Upper lobe of left lung (tissue), 6 donors: ENCODE measurements around the gene TRIM15. TPM values are rescaled to one million over a fixed set of nuclear protein-coding genes. Genes with fewer than 3 reads are reported as not detected.

Experiments
- ATAC-seq, 2 donors: fragments of 200-7000 bp; cut with Tn5 transposase; one replicate each; pipeline ENCODE4 v1.9.1; 2022; ENCODE audit warnings: mild to moderate bottlenecking in 2 of 2, moderate library complexity in 2 of 2; ENCODE audit not compliant: low FRiP score in 2 of 2
- DNase-seq, 2 donors: peaks; one replicate each; pipeline ENCODE4 v3.0.0-alpha.2; 2019 to 2020
- H3K27ac ChIP-seq, 4 donors: fragments of 200-600 bp; sonication (generic); one replicate each; pipeline ENCODE4 v1.5.1; 2016 to 2019
- H3K27me3 ChIP-seq, 4 donors: fragments of 200-600 bp; sonication (generic); one replicate each; pipeline ENCODE4 v1.5.1; 2017 to 2019
- H3K36me3 ChIP-seq, 4 donors: fragments of 200-600 bp; sonication (generic); one replicate each; pipeline ENCODE4 v1.5.1; 2016 to 2019
- H3K4me1 ChIP-seq, 4 donors: fragments of 200-600 bp; sonication (generic); one replicate each; pipeline ENCODE4 v1.5.1; 2018 to 2019
- H3K4me3 ChIP-seq, 4 donors: fragments of 200-600 bp; sonication (generic); one replicate each; pipeline ENCODE4 v1.5.1; 2017 to 2019; ENCODE audit warnings: mild to moderate bottlenecking in 2 of 4, moderate library complexity in 1 of 4
- H3K9me3 ChIP-seq, 4 donors: fragments of 200-600 bp; sonication (generic); one replicate each; pipeline ENCODE4 v1.5.1; 2018 to 2019
- EP300 ChIP-seq, 4 donors: sonication (generic); formaldehyde crosslinking; IDR thresholded peaks; one replicate each; pipeline ENCODE4 v1.5.1; 2017; ENCODE audit warnings: antibody characterized with exemption in 4 of 4, control low read depth in 2 of 4
- POLR2A ChIP-seq, 4 donors: fragments of 450-650 bp; IDR thresholded peaks; one replicate each; pipeline ENCODE4 v1.5.1; 2016 to 2017; ENCODE audit warnings: antibody characterized with exemption in 4 of 4, mild to moderate bottlenecking in 2 of 4
- POLR2AphosphoS5 ChIP-seq, 2 donors: sonication (generic); formaldehyde crosslinking; IDR thresholded peaks; one replicate each; pipeline ENCODE4 v1.5.1; 2017; ENCODE audit warnings: antibody characterized with exemption in 2 of 2
- WGBS, 2 donors: methylation state at CpG; one replicate each; pipeline ENCODE4 v1.1.5; 2017 to 2018; 5-methylcytosine and 5-hydroxymethylcytosine counted together
- total RNA-seq, 6 donors: library from RNA; depleted of rRNA in 4 of 6; stranded (reverse); fragments of >200 nt in 4 of 6; gene quantifications; one replicate each; pipeline versions ENCODE4 v1.1.0 to v1.2.1, GENCODE V29; 2016 to 2021
- TF ChIP-seq, protein P1 (sequence below), 6 experiments: fragments of 450-650 bp in 4 of 6; fragments of 200-600 bp in 2 of 6; sonication (generic) in 2 of 6; IDR thresholded peaks; one replicate each; pipeline ENCODE4 v1.5.1; 2016 to 2019; ENCODE audit warnings: antibody characterized with exemption in 6 of 6
- donor health status: DM: no; HTN: no; CAD: no; lungs with moderate emphysema.
- donor health status: DM: no; HTN: yes; CAD: no; lungs with severe emphysema.

Gene TRIM15
- total RNA-seq, 6 donors from 2014 or later = 0.30 to 1.0 TPM; not detected in 4

DNA sequence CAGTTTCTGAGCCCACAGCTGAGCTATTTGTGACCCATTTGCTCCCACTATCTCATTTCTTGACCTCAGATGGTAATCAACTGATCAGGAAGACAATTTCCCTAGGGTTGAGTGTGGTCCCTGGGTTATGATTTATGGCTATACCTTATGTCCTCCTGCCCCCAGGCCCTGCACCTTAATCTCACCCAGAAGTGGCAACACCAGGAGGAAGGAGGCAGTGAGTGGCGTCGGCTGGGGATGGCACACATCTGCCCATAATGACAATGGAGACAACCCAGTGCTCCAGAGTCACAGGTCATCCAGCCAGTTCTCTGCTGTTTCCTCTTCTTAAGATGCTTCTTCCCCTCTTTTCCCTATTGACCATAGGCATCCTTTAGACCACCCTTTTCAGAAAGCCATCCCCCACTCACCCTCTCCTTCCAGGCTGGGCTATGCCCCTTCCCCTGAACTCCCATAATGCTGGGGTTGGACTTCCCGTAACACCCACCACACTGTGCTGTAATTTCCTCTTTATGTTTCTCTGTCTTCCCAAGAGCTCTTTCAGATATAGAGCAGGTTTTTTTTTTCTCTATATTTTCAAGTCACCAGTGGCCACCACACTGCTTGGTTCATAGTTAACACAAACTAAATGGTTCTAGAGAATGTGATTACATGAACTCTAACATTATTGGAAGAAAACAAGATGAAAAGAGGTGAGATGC, 10.3 kb upstream of the TRIM15 start:
- DNase-seq (no peak), ATAC-seq (no peak)
- no peaks in the 10 kb centered on the region for H3K36me3 ChIP-seq
- 65 to 81% methylated on average over 3 of the region's 3 CpGs for WGBS, 2 donors
- H3K4me1 ChIP-seq = peaks cover 7 to 13% (median 10%) of the 10 kb centered on the region in 4 donors
- H3K27me3 ChIP-seq = no peaks in the 10 kb centered on the region
- H3K4me3 ChIP-seq = no peak overlapping the region
- no peaks in the 10 kb centered on the region for H3K9me3 ChIP-seq
- TF ChIP-seq POLR2A (IDR thresholded peaks at IDR 0.05) (no peak), POLR2AphosphoS5 (IDR thresholded peaks at IDR 0.05) (no peak), EP300 (IDR thresholded peaks at IDR 0.05) (no peak)
- TF ChIP-seq, protein P1, sequence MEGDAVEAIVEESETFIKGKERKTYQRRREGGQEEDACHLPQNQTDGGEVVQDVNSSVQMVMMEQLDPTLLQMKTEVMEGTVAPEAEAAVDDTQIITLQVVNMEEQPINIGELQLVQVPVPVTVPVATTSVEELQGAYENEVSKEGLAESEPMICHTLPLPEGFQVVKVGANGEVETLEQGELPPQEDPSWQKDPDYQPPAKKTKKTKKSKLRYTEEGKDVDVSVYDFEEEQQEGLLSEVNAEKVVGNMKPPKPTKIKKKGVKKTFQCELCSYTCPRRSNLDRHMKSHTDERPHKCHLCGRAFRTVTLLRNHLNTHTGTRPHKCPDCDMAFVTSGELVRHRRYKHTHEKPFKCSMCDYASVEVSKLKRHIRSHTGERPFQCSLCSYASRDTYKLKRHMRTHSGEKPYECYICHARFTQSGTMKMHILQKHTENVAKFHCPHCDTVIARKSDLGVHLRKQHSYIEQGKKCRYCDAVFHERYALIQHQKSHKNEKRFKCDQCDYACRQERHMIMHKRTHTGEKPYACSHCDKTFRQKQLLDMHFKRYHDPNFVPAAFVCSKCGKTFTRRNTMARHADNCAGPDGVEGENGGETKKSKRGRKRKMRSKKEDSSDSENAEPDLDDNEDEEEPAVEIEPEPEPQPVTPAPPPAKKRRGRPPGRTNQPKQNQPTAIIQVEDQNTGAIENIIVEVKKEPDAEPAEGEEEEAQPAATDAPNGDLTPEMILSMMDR (IDR thresholded peaks at IDR 0.05) = no peak
- no peak overlapping the region for H3K27ac ChIP-seq

DNA sequence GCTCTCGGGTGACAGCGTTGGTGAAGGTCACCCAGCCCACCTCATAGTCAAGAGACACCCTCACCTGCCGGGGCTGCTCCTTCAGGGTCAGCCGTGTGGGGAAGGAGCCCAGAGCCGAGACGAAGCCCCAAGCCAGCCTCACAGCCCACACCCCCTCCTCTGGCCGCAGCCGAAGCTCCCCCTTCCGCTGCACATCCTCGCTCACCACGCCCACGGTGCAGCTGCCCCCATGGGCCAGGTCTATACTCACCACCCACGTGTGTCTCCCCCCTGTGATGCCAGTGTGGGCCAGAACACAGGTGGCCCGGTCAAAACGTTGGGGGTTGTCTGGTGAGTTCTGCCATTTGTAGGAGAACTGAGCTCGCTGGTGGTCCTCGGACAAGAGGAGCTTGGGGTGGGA, 9.3 kb upstream of the TRIM15 start:
- no peak for ATAC-seq
- Histone ChIP-seq H3K4me1 (peaks cover 7 to 13% (median 10%) of the 10 kb centered on the region in 4 donors), H3K4me3 (no peak overlapping the region), H3K27me3 (no peaks in the 10 kb centered on the region), H3K9me3 (no peaks in the 10 kb centered on the region), H3K36me3 (no peaks in the 10 kb centered on the region), H3K27ac (no peak overlapping the region)
- DNase-seq = peak in 1 of 2 donors; percentile 61
- TF ChIP-seq POLR2AphosphoS5 (IDR thresholded peaks at IDR 0.05) (no peak), EP300 (IDR thresholded peaks at IDR 0.05) (no peak), POLR2A (IDR thresholded peaks at IDR 0.05) (no peak)
- TF ChIP-seq, protein P1 (IDR thresholded peaks at IDR 0.05) = no peak
- WGBS, 2 donors = 87 to 88% methylated on average over 11 to 15 of the region's 17 CpGs

DNA sequence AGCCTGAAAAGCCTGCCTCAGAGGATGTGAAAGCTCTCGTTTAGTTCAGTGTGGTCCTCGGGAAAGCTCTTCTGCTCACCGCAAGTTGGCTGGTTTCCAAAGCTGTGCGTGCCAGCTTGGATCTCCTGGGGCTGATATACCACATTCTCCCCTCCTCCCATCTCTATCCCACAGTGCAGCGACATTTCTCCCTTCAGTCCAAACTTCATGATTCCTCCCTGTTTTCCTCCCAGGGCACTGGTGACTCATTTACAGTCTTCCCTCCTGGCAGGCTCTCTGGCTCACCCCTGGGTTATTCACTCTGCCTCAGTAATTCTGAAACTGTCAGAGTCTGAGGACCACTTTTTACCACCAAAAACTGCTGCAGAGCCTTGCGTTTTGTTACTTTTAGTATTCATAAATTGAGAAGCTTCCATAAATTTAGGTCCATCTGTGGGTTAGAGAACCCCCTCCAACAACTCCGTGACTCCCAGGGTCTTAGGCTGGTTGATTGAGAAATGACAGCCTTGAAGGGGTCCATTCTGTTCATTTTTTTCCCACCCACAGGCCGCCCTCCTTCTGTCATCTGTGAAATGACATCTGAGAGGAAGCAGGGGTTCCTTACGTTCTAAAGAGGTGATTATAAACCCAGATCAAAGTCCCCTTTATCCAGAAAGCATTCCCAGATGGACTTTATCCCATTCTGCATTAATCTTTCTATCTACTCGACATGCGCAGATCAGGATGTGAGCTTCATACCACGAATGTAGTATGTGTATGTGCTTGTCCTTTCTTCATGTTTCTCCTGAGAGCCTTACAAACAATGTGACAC, 8.4 kb upstream of the TRIM15 start:
- ATAC-seq (peak in 1 of 2 donors; percentile 72), DNase-seq (no peak)
- H3K27me3 ChIP-seq = no peaks in the 10 kb centered on the region
- WGBS, 2 donors = 77 to 78% methylated on average over 12 of the region's 12 CpGs
- no peaks in the 10 kb centered on the region for H3K36me3 ChIP-seq
- H3K4me1 ChIP-seq = peaks cover 7 to 13% (median 10%) of the 10 kb centered on the region in 4 donors
- no peak overlapping the region for H3K4me3 ChIP-seq
- no peak overlapping the region for H3K27ac ChIP-seq
- TF ChIP-seq, protein P1 (IDR thresholded peaks at IDR 0.05) = no peak
- TF ChIP-seq POLR2A (IDR thresholded peaks at IDR 0.05) (no peak), POLR2AphosphoS5 (IDR thresholded peaks at IDR 0.05) (no peak), EP300 (IDR thresholded peaks at IDR 0.05) (no peak)
- H3K9me3 ChIP-seq = no peaks in the 10 kb centered on the region

DNA sequence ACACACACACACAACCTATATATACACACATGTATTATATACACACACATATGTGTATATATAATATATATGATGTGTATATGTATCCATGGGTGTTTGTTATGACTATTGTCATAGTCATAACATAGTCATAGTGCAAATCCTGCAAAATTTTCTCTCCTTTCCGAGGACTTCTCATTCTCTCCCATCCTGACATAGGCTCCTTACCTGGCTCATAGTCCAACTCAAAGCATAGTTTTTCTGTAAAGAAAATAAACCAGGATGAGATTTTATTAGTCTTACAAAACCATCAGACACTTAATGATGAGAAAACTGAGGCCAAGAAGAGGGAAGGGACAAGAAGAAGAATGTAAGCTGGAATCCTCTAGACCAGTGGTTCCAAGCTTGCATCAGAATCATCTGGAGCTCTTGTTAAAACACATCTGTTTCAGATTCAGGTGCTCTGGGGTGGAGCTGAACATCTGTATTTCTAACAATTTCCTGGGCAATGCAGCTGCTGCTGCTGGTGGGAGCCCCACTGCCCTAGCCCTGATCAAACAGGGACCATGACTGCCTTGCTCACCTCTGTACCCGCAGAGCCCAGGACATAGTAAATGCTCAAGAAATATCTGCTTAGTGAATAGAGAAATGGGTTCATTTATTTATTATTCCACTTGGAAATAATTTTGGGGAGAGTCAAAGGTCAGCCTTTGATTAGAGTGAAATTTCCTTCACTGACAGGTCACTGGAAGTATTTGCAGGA, 7.7 kb upstream of the TRIM15 start:
- DNase-seq (no peak), ATAC-seq (peak in 1 of 2 donors; percentile 4)
- H3K4me3 ChIP-seq = no peak overlapping the region
- TF ChIP-seq EP300 (IDR thresholded peaks at IDR 0.05) = no peak
- TF ChIP-seq, protein P1 (IDR thresholded peaks at IDR 0.05) = no peak
- TF ChIP-seq POLR2A (IDR thresholded peaks at IDR 0.05) = no peak
- no peak for TF ChIP-seq POLR2AphosphoS5 (IDR thresholded peaks at IDR 0.05)
- WGBS, 2 donors = 79 to 83% methylated on average over 2 of the region's 2 CpGs
- H3K27me3 ChIP-seq = no peaks in the 10 kb centered on the region
- no peaks in the 10 kb centered on the region for H3K9me3 ChIP-seq
- peaks cover 7 to 13% (median 10%) of the 10 kb centered on the region in 4 donors for H3K4me1 ChIP-seq
- H3K36me3 ChIP-seq = no peaks in the 10 kb centered on the region
- peak overlapping the region in 2 of 4 donors; percentile 44 to 53 for H3K27ac ChIP-seq
